Lung (tissue), 12 donors: ENCODE results near the gene HK2. TPM values are rescaled to one million over a fixed set of nuclear protein-coding genes. Genes with fewer than 3 reads are reported as not detected.
A peak's percentile ranks its signal among the peaks of the same experiment; 100 is the strongest.
"Not testable (repeated sequence)": the region's sequence is repeated elsewhere in the genome, so short reads cannot be mapped to it uniquely, and the experiment has no call there.

ENCODE experiments used
- ATAC-seq: fragments of 200-7000 bp; cut with Tn5 transposase; one replicate; pipeline ENCODE4 v1.9.1; 2020; ENCODE audit warnings: moderate number of reproducible peaks; ENCODE audit not compliant: insufficient read depth, low FRiP score
- DNase-seq, 3 donors: peaks; one replicate each; pipeline ENCODE4 v3.0.0-alpha.2; 2013 to 2017
- H3K27ac ChIP-seq, 2 donors: one replicate each; pipeline ENCODE4 v1.5.1; 2013; ENCODE audit warnings: mild to moderate bottlenecking in 2 of 2, moderate library complexity in 2 of 2, control low read depth in 1 of 2, inconsistent platforms in 1 of 2, low read depth in 1 of 2, low read length in 1 of 2
- H3K27me3 ChIP-seq, 3 donors: one replicate each; pipeline ENCODE4 v1.5.1; 2013; ENCODE audit warnings: low read length in 2 of 3; ENCODE audit not compliant: control insufficient read depth in 3 of 3, insufficient read depth in 3 of 3
- H3K36me3 ChIP-seq, 4 donors: one replicate each; pipeline ENCODE4 v1.5.1; 2013; ENCODE audit warnings: low read length in 4 of 4, mild to moderate bottlenecking in 1 of 4, moderate library complexity in 1 of 4; ENCODE audit not compliant: control insufficient read depth in 4 of 4, insufficient read depth in 4 of 4
- H3K4me1 ChIP-seq, 5 donors: one replicate each; pipeline ENCODE4 v1.5.1; 2013; ENCODE audit warnings: low read length in 5 of 5, mild to moderate bottlenecking in 2 of 5, moderate library complexity in 1 of 5; ENCODE audit not compliant: control insufficient read depth in 5 of 5, insufficient read depth in 5 of 5
- H3K4me3 ChIP-seq: one replicate; pipeline ENCODE4 v1.5.1; 2013; ENCODE audit warnings: mild to moderate bottlenecking, control low read depth, moderate library complexity
- H3K9ac ChIP-seq, 2 donors: one replicate each; pipeline ENCODE4 v1.5.1; 2013; ENCODE audit warnings: low read length in 2 of 2, control low read depth in 1 of 2; ENCODE audit not compliant: insufficient read depth in 1 of 2
- H3K9me3 ChIP-seq, 4 donors: one replicate each; pipeline ENCODE4 v1.5.1; 2013; ENCODE audit warnings: low read length in 3 of 4, mild to moderate bottlenecking in 1 of 4, moderate library complexity in 1 of 4; ENCODE audit not compliant: control insufficient read depth in 4 of 4, insufficient read depth in 3 of 4
- CTCF ChIP-seq: IDR thresholded peaks from 2 replicates; pipeline ENCODE4 v1.5.1; 2012; ENCODE audit warnings: mild to moderate bottlenecking; ENCODE audit errors: control extremely low read depth, extremely low read depth
- WGBS, 2 donors: extraction: QIAGEN DNeasy Blood & Tissue Kit; methylation state at CpG; one replicate each; pipeline ENCODE4 v1.1.7; 2013; 5-methylcytosine and 5-hydroxymethylcytosine counted together
- polyA plus RNA-seq, 2 donors: library from polyadenylated mRNA; stranded (reverse); fragments of 200-250 nt; gene quantifications; one replicate each; pipeline ENCODE4 v1.2.1, GENCODE V29; 2013
- total RNA-seq, 2 donors: library from RNA; depleted of rRNA in 1 of 2; stranded (reverse); fragments of >200 nt in 1 of 2; gene quantifications; one replicate each; pipeline ENCODE4 v1.2.1, GENCODE V29; 2014 to 2021
- donor health status: control.
- donor health status: control.
- donor health status: Bipolar disorder and iron deficiency.
- donor health status: healthy.
- donor health status: DM: yes; HTN: yes; CAD: no.

HK2 gene
- total and polyA plus RNA-seq, 4 donors: 13.6 to 43.1 (median 20.8) TPM

- no peak overlapping the region for H3K27ac ChIP-seq
- ATAC-seq (no peak), DNase-seq (no peak)
- no peaks in the 10 kb centered on the region for H3K27me3 ChIP-seq
- H3K4me1 ChIP-seq: no peaks in the 10 kb centered on the region
- peaks cover 0 to 2% (median 0%) of the 10 kb centered on the region in 4 donors for H3K9me3 ChIP-seq
- H3K4me3 ChIP-seq: no peak overlapping the region
- no peak overlapping the region for H3K9ac ChIP-seq
- H3K36me3 ChIP-seq: no peaks in the 10 kb centered on the region
- 90% methylated on average over 3 of the region's 3 CpGs for WGBS, 2 donors
- TF ChIP-seq CTCF: no peak
Measured at GRCh38 chr2:74902281-74902860, 68.4 kb downstream of the HK2 start.

DNA sequence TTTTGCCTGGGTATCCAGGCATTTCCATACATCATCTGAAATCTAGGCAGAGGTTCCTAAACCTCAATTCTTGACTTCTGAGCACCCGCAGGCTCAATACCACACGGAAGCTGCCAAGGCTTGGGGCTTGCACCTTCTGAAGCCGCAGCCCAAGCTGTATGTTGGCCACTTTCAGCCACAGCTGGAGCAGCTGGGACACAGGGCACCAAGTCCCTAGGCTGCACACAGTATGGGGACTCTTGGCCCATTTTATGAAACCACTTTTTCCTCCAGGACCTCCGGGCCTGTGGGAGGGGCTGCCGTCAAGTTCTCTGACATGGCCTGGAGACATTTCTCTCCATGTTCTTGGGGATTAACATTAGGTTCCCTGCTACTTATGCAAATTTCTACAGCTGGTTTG is 72.5 kb downstream of the HK2 start:
- no peak for DNase-seq
- H3K9ac ChIP-seq: no peak overlapping the region
- H3K27ac ChIP-seq: no peak overlapping the region
- no peak for ATAC-seq
- H3K4me1 ChIP-seq: peaks cover 0 to 6% (median 0%) of the 10 kb centered on the region in 5 donors
- no peak for TF ChIP-seq CTCF
- no peaks in the 10 kb centered on the region for H3K36me3 ChIP-seq
- H3K27me3 ChIP-seq: peaks cover 0 to 11% (median 6%) of the 10 kb centered on the region in 3 donors
- no peaks in the 10 kb centered on the region for H3K9me3 ChIP-seq
- H3K4me3 ChIP-seq: no peak overlapping the region
- WGBS, 2 donors: 97 to 99% methylated on average over 5 of the region's 5 CpGs

DNA sequence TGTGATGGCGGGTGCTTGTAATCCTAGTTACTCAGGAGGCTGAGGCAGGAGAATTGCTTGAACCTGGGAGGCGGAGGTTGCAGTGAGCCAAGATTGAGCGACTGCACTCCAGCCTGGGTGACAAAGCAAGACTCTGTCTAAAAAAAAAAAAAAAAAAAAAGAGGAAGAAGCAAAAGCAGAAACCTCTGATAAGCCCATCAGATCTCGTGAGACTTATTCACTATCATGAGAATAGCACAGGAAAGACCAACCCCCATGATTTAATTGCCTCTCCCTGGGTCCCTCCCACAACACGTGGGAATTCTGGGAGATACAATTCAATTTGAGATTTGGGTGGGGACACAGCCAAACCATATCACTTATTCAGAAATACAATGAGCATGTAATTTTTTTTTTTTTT is 73.6 kb downstream of the HK2 start:
- H3K9ac ChIP-seq, H3K4me3 ChIP-seq, ATAC-seq, H3K4me1 ChIP-seq, DNase-seq, H3K27ac ChIP-seq, H3K9me3 ChIP-seq, H3K36me3 ChIP-seq: not testable (repeated sequence)
- H3K27me3 ChIP-seq: peaks cover 0 to 11% (median 6%) of the 10 kb centered on the region in 3 donors
- 71 to 75% methylated on average over 5 of the region's 5 CpGs for WGBS, 2 donors

- ATAC-seq (peak; percentile 80), DNase-seq (peak in 1 of 3 donors; percentile 10)
- Histone ChIP-seq H3K9me3 (peaks cover 0 to 2% (median 0%) of the 10 kb centered on the region in 4 donors), H3K27ac (no peak overlapping the region), H3K36me3 (no peaks in the 10 kb centered on the region), H3K4me1 (peaks cover 0 to 6% (median 0%) of the 10 kb centered on the region in 5 donors), H3K9ac (no peak overlapping the region), H3K27me3 (peaks cover 0 to 11% (median 6%) of the 10 kb centered on the region in 3 donors), H3K4me3 (no peak overlapping the region)
- 30 to 38% methylated on average over 31 of the region's 31 CpGs for WGBS, 2 donors
- no peak for TF ChIP-seq CTCF
Measured at GRCh38 chr2:74908748-74909444, 75.0 kb downstream of the HK2 start.
